WERI-Rb-1 (cell line): ENCODE data around the gene CFAP52.
"Not testable (repeated sequence)": the region's sequence is repeated elsewhere in the genome, so short reads cannot be mapped to it uniquely, and the experiment has no call there.

Experiments
- DNase-seq: peaks from one replicate; pipeline ENCODE4 v3.0.0-alpha.2; 2020
- H3K27ac ChIP-seq: fragments of 250-450 bp; sonication (Bioruptor Pico); 2 replicates; pipeline ENCODE4 v1.5.1; 2020; ENCODE audit warnings: mild to moderate bottlenecking, moderate library complexity
- H3K27me3 ChIP-seq: fragments of 250-450 bp; sonication (Bioruptor Pico); 2 replicates; pipeline ENCODE4 v1.5.1; 2021; ENCODE audit warnings: mild to moderate bottlenecking, low read depth, moderate library complexity; ENCODE audit not compliant: insufficient read depth, severe bottlenecking
- H3K36me3 ChIP-seq: fragments of 250-450 bp; sonication (Bioruptor Pico); 2 replicates; pipeline ENCODE4 v1.5.1; 2020; ENCODE audit warnings: mild to moderate bottlenecking, moderate library complexity
- H3K4me3 ChIP-seq: 2 replicates; pipeline ENCODE4 v1.5.1; 2011; ENCODE audit warnings: low read depth, mild to moderate bottlenecking, control low read depth, low read length
- H3K9me3 ChIP-seq: fragments of 250-450 bp; sonication (Bioruptor Pico); 2 replicates; pipeline ENCODE4 v1.5.1; 2021; ENCODE audit warnings: mild to moderate bottlenecking, moderate library complexity; ENCODE audit not compliant: severe bottlenecking
- TF ChIP-seq, protein P1 (sequence below): IDR thresholded peaks from 2 replicates; pipeline ENCODE4 v1.5.1; 2011; ENCODE audit warnings: low read depth, mild to moderate bottlenecking, control low read depth, inconsistent platforms, low read length

Gene CFAP52

GRCh38 chr17:9606453-9606852 is 30.0 kb downstream of the CFAP52 start:
- Histone ChIP-seq H3K36me3 (no peaks in the 10 kb centered on the region), H3K27me3 (no peaks in the 10 kb centered on the region), H3K9me3 (no peaks in the 10 kb centered on the region), H3K4me3 (no peak overlapping the region), H3K27ac (no peak overlapping the region)
- DNase-seq: no peak
- TF ChIP-seq, protein P1, sequence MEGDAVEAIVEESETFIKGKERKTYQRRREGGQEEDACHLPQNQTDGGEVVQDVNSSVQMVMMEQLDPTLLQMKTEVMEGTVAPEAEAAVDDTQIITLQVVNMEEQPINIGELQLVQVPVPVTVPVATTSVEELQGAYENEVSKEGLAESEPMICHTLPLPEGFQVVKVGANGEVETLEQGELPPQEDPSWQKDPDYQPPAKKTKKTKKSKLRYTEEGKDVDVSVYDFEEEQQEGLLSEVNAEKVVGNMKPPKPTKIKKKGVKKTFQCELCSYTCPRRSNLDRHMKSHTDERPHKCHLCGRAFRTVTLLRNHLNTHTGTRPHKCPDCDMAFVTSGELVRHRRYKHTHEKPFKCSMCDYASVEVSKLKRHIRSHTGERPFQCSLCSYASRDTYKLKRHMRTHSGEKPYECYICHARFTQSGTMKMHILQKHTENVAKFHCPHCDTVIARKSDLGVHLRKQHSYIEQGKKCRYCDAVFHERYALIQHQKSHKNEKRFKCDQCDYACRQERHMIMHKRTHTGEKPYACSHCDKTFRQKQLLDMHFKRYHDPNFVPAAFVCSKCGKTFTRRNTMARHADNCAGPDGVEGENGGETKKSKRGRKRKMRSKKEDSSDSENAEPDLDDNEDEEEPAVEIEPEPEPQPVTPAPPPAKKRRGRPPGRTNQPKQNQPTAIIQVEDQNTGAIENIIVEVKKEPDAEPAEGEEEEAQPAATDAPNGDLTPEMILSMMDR: no peak

DNA sequence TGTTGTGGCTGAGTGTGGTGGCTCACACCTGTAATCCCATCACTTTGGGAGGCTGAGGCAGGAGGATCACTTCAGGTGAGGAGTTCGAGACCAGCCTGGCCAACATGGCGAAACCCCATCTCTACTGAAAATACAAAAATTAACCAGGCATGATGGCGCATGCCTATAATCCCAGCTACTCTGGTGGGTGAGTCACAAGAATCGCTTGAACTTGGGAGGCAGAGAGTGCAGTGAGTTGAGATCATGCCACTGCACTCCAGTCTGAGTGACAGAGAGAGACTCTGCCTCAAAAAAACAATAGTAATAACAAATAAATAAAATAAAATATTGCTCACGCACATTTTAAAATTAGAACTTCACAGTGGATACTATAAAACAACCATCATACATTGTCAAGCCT is 30.6 kb downstream of the CFAP52 start:
- not testable (repeated sequence) for H3K4me3 ChIP-seq, H3K27me3 ChIP-seq, DNase-seq, H3K27ac ChIP-seq, H3K36me3 ChIP-seq, H3K9me3 ChIP-seq

- no peak for DNase-seq
- no peak overlapping the region for H3K27ac ChIP-seq
- no peaks in the 10 kb centered on the region for H3K36me3 ChIP-seq
- no peaks in the 10 kb centered on the region for H3K9me3 ChIP-seq
- TF ChIP-seq, protein P1: no peak
- no peak overlapping the region for H3K4me3 ChIP-seq
- H3K27me3 ChIP-seq: no peaks in the 10 kb centered on the region
Observed at GRCh38 chr17:9611557-9611956, 35.1 kb downstream of the CFAP52 start.

- H3K27ac ChIP-seq: no peak overlapping the region
- TF ChIP-seq, protein P1: no peak
- no peak for DNase-seq
- no peak overlapping the region for H3K4me3 ChIP-seq
- no peaks in the 10 kb centered on the region for H3K27me3 ChIP-seq
- no peaks in the 10 kb centered on the region for H3K36me3 ChIP-seq
- H3K9me3 ChIP-seq: no peaks in the 10 kb centered on the region
Observed at GRCh38 chr17:9612006-9612405, 35.6 kb downstream of the CFAP52 start.

- Histone ChIP-seq H3K9me3 (no peaks in the 10 kb centered on the region), H3K27ac (no peak overlapping the region), H3K36me3 (no peaks in the 10 kb centered on the region), H3K4me3 (no peak overlapping the region), H3K27me3 (no peaks in the 10 kb centered on the region)
- TF ChIP-seq, protein P1: no peak
- no peak for DNase-seq
Observed at GRCh38 chr17:9615486-9615885, 39.0 kb downstream of the CFAP52 start.

DNA sequence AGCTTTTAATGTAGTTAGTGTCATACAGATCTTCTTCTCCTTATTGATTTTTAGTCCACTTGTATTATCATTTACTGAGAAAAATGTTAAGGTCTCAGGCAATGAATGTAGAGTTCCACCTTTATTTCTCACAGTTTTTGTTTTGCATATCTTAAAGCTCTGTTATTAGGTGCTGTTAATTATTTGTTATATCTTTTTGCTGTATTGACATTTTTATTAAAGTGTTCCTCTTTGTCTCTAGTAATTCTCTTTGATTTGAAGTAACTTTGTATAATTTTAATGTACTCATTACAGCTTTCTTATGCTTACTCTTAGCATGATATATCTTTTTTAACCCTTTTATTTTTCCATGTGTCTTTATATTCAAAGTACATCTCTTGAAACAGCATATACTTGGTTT is 46.5 kb downstream of the CFAP52 start:
- Histone ChIP-seq H3K36me3 (no peaks in the 10 kb centered on the region), H3K27ac (no peak overlapping the region), H3K27me3 (no peaks in the 10 kb centered on the region), H3K4me3 (no peak overlapping the region), H3K9me3 (peaks cover 4% of the 10 kb centered on the region)
- no peak for DNase-seq
- TF ChIP-seq, protein P1: no peak
